Ecto neural progenitor cell (in vitro differentiated cells): ENCODE measurements around the gene MAEL.
"Not testable (repeated sequence)": the region's sequence is repeated elsewhere in the genome, so short reads cannot be mapped to it uniquely, and the experiment has no call there.

Experiments used
- DNase-seq: peaks from one replicate; pipeline ENCODE4 v3.0.0-alpha.2; 2018; ENCODE audit warnings: low spot score

MAEL gene

DNA sequence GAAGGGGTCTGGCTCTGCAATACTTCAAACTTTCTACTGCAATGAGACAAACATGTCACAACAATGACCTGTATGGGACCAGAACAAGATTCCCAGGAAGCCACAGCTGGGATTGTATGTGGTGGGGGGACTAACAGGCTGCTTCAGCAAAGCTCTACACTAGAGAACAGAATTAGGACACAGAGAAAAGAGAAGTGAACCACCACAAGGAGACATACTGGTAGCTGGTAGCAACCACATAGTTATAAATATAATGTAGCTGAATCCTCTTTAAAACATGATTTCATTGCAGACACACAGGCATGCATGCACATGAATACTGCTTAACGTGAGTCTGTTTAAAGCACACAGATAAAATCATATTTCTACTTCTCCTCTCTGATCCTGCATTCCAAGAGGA is 10.3 kb upstream of the MAEL start:
- DNase-seq = no peak

DNA sequence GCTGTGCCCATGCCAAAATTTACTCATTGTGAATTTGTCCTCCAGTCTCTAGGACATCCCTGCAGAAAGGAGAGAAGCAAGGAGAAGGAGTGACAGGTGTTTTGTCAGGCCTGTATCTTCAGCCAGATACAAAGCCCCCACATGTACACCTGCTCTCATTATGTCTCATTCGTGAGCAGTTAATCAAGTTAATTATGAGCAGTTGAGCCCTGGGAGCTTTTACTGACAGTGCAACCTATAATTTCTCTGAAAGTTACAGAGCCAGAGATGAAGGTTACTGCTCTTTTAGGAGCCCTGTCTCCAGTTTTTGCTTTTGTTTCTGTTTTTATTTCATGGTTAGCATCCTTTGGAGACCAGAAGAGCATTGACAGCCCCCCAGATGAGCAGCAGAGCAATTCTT is 8.7 kb upstream of the MAEL start:
- DNase-seq = no peak

DNA sequence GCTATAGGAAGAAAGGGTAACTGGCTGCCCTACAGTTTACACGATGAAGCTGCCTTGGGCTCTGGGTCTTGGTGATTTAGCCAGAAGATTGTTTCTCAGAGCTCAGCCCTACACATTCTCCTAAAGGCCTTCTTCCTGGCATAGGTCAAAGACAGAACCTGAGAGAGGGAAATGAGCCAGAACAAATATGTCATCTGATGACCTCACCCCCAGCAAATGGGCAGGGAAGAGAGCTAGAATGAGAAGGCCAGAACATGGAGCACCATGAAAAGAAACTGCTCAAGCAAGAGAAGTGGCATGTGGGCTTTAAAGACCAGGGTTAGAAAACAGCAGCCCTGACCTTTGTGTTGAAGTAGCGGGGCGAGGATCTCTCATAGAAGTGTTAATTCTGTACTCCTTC is 8.3 kb upstream of the MAEL start:
- DNase-seq = no peak

DNA sequence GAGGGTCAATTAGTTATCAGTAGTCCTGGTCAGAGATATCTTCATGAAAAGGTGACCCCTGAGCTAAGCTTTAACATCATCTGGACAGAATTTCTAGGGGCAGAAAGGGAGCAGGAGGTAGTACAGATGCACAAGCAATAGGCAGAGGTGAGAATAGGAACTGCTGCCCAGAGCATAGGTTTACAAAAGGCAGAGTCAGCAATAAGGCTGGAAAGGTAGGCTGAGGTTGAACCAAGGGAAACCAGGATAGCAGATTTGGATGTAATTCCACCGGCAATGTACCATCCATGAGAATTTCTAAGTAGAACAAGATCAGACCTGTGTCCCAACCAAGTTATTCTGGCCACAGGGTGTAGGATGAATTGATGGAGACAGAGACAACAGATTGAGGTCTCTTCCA is 7.5 kb upstream of the MAEL start:
- no peak for DNase-seq

DNA sequence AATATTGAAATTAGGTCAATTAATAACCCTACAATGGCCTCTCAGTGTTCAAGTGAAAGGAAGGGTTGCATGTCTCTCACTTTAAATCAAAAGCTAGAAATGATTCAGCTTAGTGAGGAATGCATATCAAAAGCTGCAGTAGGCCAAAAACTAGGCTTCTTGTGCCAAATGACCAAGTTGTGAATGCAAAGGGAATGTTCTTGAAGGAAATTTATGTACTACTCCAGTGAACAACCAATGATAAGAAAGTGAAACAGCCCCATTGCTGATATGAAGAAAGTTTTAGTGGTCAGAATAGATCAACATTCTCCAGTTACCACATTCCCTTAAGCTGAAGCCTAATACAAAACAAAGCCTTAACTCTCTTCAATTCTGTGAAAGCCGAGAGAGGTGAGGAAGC is 10.0 kb downstream of the MAEL start:
- DNase-seq = no peak

DNA sequence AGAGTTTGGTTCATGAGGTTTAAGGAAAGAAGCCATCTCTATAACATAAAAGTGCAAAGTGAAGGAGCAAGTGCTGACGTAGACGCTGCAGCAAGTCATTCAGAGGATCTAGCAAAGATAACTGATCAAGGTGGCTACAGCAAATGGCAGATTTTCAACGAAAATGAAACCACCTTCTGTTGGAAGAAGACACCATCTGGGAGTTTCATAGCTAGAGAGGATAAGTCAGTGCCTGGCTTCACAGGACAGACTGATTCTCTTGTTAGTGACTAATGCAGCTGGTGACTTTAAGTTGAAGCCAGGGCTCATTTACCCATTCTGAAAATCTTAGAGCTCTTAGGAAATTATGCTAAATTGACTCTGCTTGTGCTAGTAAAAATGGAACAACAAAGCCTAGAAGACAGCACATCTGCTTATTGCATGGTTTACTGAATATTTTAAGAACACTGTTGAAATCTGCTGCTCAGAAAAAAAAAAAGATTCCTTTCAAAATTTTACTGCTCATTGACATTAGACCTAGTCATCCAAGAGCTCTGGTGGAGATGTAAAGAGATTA is 10.5 kb downstream of the MAEL start:
- DNase-seq = no peak

DNA sequence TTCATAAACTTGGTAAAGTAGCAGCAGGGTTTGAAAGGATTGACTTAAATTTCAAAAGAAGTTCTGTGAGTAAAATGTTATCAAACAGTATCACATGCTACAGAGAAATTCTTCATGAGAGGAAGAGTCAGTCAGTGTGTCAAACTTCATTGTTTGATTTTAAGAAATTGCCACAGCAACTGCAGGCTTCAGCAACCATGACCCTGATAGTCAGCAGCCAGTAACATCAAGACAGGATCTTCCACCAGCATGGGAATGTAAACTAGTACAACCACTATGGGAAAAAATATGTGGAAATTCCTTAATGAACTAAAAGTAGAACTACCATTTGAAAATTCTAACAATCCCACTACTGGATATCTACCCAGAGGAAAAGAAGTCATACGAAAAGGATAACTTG is 11.5 kb downstream of the MAEL start:
- DNase-seq = no peak

DNA sequence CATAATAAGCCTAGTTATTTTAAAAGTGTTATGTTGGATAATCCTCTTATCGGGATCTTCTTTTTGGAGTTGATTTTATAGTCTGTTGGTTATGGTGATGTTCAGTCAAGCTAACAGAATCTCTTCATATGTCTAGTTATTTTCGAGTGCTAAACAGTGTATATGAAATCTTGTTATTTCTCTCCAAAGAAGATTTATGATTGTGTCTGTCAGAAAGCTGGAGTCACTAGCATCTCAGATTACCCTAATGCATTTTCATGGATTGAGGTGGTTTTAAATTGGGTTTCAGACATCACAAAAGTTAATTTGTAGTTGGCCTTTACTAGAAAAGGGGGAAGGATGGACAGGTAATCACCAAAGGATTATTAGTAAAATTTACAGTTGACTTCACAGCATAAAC is 13.3 kb downstream of the MAEL start:
- DNase-seq = no peak

DNA sequence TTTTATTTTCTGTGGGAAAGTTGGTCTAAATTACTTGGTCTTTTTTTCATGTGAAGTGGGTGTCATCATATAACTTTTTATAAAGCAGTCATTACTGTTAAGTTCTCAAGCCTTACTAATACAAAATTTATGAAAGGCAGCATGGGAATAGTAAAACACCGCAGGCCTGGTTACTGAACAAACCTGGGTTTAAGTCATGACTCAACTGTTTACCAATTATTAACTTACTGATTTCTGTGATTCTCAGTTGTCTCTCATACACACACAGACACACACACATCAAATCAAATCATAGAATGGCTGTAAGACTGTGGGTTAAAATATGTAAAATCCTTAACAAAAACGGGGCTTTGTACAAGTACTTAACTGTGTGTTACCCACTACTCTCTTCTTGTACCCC is 14.6 kb downstream of the MAEL start:
- DNase-seq = no peak

DNA sequence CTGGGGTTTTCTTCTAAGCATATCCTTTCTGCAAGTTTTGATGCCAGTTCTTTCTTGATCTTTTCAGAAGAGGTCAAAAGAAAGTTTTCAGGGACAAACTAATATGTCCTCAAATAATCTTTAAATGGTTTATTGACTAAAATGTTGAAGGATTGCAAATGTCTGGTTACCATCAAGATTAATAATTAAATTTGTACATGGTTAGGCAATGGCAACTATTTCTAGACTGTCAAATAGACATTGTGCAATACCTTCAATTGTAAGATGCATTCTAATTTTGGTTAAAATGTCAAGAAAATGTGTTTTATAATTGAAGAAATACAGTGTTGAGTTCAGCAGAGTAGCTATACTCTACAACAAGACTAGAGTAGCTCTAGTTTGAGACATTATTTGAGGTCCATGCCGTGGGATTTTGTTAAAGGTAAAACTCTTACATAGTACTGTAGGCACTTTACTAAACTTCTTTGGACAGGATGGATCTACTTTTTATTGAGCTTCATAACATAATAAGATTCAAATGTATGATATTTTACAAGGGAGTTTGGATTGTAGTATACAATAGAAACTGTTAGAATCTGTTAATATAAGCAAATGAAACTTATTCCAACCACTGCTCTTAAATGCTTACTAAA is 22.6 kb downstream of the MAEL start:
- no peak for DNase-seq

DNA sequence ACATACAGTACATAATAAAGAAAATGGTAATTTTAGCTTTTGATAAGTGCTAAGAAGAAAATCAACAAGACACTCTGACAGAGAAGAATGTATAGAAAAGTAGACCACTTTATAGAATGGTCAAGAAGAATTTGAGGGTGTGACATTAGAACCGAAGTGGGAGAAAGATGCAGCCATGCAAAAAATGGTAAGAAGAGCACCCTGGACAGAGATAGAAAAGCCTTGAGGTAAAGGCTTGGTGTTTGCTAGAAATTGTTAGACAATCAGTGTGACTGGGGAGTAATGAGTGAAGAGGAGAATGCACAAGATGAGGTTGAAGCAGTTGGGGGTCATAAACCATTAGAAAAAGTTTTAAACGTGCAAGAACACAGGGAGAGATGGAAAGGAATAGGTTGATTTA is 23.5 kb downstream of the MAEL start:
- DNase-seq = no peak

DNA sequence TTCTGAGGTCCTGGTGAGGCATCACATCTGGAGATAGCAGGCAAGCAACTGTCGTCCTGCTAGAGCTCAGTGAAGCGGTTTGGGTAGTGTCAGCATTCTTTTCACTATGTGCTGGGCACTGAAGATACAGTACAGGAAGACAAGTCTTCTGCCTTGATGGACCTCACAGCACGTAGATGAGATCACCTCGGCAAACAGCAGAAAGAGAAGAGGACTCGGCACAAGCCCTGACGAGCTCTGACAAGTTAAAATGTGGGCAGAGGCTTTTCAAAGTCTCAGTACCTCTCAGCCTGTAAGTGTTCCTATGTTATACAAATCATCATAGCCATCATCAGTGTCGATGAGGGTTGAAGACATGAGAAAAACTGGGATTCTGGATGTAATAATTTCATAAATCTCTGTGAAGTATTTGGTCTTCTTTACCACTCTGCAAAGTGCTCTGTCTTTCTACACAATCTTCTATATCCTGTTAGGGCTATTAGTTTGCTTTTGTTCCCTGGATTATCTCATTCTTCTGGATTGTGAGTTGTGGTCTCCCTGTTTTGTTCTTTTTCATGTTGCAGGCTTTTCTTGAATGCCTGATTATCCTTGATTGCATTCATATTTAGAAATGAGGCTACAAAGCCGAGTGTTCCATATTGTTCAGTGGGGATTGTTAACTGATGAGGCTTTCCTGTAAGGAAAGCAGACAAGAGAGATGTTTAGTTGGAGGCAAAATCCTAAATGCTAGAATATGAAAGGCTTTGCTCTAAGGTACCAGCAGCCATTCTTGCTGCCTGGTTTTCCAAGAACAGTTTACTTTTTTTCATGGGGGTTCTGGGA is 24.2 kb downstream of the MAEL start:
- DNase-seq = no peak

DNA sequence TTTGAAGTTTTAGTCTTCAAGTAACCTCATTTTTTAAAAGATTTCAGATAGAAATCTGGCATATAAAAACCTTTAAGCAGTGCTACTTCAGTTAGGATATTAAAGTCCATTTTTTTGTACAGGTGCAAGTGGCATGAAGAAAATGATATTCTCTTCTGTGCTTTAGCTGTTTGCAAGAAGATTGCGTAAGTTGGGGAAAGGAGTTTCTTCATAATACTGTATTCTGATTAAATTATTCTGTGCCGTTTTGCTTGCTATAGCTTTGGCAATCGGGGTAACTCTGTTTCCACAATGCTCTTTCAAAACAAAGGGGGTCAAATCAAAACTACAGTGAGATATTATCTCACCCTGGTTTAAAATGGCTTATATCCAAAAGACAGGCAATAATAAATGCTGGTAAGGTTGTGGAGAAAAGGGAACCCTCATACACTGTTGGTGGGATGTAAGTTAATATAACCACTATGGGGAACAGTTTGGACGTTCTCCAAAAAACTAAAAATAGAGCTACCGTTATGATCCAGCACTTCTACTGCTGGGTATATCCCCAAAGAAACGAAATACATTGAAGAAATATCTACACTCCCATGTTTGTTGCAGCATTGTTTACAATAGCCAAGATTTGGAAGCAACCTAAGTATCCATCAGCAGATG is 27.1 kb downstream of the MAEL start:
- no peak for DNase-seq

DNA sequence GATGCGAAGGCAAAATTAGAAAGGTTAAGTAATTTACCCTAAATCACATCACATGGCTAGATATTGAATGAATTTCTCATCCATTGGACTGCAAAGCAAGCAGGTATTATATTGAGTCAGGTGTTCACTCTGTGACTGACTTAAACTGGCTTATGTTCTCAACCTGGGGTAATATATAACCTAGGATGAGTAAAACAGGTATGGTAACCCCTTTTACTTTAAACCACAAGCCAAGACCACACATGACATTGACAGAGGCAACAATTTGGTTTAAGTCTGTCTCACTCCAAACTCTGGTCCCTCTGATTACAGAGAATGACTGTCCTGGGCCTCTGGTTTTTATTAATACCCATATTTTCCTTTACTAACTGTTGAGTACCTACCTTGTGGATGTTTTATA is 33.3 kb downstream of the MAEL start:
- DNase-seq = no peak

DNA sequence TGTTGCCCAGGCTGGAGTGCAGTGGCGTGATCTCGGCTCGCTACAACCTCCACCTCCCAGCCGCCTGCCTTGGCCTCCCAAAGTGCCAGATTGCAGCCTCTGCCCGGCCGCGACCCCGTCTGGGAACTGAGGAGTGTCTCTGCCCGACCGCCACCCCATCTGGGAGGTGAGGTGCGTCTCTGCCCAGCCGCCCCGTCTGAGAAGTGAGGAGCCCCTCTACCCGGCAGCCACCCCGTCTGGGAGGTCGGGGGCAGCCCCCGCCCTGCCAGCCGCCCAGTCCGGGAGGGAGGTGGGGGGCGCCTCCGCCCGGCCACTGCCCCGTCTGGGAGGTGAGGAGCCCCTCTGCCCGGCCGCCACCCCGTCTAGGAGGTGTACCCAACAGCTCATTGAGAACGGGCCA is 40.5 kb downstream of the MAEL start:
- DNase-seq = not testable (repeated sequence)

DNA sequence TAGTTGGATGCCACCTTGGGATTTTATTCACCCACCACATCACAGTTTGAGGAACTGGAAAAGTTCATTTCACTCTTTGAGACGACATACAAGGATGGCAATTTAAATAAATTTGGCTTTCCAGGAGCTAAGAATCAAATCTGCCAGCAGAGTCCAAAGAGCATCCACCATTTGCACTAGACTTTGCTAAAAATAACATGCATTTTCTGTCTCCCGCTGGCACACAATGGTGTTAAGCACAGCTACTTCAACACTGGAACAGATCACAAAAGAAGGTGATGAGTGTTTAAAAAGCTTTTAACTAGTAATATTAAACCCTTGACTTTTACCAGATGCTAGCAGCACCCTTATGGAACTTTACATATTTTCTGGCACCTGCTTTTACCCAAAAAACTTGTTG is 44.6 kb downstream of the MAEL start:
- no peak for DNase-seq

DNA sequence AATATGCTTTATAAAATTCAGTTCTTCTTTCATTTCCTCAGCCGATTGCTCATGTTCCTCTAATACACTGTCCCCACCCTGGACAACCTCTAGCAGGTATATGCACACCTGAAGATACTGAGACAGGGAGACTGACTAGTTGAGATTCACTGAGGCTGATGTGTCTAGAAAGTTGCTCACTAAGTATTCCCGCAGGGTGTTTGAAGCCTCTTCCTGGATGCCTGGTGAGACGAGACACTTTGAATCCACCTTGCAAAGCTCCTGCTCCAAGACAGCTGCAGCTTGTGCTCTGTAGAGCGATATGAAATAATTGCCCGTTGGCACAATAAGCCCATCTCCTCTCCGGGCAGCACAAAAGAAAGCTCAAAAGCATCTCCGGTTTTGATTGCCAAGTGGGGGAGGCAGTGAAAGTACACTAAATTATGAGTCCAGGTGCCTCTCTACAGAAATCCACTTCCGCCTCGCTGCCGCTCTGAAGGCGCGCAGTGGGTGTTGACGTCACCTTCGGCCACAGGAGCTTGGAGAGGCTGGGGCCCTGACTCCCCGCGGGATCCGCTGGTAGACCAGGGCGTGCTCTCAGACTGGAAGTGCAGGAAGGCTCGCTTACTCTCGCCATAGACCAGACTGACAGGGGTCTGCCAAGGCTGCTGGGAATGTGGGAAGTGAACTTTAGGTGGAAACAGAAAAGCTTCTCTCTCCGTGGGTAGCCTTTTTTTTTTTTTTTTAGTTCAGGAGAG is 54.8 kb downstream of the MAEL start:
- DNase-seq = no peak

DNA sequence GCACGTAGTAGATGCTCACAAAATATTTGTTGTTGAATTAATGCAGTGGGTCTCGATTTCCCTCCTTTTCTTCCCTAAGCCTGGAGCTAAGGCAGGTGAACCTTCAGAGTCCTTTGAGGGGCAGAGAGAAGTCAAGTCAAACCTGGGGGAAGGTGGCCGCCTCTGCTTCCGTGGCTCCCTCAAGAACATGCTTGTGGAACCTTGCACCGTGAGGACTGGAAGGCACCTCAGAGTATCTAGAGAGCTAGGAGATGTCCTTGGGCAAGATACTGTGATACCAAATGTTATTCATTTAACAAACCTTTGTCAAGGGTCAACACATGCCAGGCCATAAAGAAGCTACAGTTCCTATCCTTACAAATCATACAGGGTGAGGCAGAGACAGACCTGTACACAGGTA is 62.8 kb downstream of the MAEL start:
- DNase-seq = no peak

DNA sequence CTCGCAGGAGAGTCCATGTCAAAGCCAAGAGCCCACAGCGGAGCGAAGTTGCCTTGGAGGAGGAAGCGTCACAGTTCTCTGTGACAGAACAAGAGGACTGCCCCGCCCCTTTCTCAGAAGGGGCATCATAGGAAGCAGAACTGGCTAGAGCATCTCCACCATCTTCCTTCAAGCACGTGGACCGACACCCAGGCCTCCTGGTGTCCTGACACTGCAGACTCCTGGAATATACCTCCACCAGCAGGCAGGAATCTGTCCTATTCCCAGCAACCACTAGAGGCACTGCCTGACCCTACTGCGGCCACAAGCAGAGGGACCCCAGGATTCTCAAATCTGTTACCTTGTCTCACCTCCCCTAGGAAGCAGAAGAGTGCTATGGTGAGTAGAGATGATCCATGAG is 63.3 kb downstream of the MAEL start:
- no peak for DNase-seq

DNA sequence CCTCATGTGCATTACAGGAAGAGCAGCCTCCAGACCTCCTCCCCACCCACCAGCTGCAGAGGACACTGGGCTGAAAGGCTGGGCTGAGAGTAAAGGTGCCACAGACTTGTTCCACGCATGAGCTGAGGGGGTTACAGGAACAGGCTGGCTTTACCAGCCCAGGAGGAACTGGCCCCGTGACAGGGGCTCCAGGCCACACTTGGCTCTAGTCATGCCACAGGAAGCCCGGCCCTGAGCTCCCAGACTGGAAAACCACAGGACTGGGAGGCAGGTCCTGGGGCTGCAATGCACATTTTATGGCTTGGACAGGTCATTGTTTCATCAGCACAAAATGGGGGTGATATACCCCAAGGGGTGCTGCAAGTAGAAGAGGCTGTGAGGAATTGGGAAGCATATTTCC is 65.5 kb downstream of the MAEL start:
- DNase-seq = no peak

DNA sequence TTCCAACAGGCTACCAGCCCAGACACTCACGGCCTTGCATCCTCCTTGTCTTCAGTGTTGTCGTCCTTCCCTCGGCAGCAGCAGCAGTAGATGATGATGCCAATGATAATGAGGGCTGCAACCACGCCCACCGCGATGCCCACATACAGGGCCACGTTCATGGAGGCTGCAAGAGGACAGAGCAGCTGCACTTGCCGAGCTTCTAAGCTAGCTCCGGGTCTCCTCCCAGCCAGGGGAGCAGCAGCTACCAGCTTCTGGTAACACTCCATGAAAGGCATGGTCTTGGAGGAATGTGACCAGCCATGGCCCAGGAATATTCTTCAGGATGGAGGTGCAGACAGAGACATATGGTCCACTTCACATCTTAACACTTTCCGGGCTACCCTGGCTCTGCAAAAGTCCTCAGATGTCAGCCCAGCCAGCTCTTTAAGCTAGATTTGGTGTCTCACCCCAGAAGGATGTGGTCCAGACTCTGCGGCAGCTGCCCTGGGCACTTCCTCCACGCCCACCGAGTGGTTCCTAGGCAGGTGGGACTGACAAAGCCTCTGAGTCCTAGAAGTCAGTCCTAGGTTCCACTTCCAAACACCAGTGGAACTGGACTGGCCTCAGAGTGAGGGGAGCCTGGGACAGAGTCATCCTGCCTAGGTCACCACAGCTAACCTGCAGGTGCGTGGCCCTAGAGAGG is 66.0 kb downstream of the MAEL start:
- DNase-seq = no peak
